ENCODE data around the gene HIPK2.

GRCh38 chr7:139620676-139621344, 157.0 kb downstream of the HIPK2 start:
- no peak for TF ChIP-seq EZH2 (IDR thresholded peaks at IDR 0.05)
- no peak for TF ChIP-seq POLR2AphosphoS5 (IDR thresholded peaks at IDR 0.05; ENCODE audit: borderline replicate concordance, low read depth, low read length)
- no peak for TF ChIP-seq FOXP2 (optimal IDR thresholded peaks at IDR 0.05; ENCODE audit: control extremely low read depth, extremely low read length, insufficient read depth)
